Measurements from ENCODE around the gene STXBP2.

DNA sequence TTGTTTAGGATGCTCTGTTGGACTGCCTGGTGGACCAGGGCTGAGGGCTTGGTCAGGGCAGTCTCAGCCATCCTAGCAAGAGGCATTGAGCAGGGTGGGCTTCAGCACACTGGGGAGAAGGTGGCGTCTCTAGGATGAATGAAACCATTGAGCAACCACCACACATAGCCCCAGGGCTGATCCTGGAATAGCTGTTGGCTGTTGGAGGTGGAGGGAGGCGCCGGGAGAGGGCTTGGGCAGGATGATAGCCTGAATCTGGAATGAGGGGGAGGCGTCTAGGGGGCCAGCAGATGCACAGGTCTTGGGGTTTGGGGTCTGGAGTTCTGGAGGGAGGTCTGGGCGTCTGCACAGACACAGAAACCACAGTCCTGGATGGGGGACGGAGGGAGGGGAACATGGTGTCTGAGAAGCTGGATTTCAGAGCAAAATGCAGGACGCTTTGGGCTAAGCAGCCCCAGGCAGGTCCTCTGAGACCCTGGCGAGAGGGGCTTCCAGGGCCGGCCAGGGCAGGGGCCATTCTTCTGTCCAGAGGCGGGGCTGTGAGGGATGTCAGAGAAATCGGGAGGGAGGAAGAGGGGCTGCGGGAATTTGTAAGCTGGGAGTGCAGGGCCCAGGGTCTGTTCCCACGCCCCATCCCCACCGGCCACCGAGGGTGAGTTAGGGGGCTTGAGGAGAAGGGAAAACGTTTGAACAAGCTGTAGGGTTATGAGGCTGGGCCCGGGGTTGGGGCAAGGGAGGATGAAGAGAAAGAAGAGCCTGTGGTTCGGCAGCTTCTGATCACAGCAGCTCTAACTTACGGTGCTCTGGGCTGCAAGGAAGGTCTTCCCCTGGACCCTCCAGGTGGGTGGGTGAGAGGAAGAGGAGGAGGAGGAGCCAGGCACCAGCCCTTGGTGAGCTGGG lies 48.9 kb downstream of the STXBP2 start:
- TF ChIP-seq CTCF (IDR thresholded peaks at IDR 0.05 in 8 of 11, conservative IDR thresholded peaks at IDR 0.05 in 3 of 11), result no peak
- TF ChIP-seq POLR2A (IDR thresholded peaks at IDR 0.05), result no peak
